RKO (cell line): ENCODE data around the gene ITIH5.

Experiments
- DNase-seq: peaks from one replicate; pipeline ENCODE4 v3.0.0-alpha.2; 2016; ENCODE audit warnings: low spot score

ITIH5 gene

DNA sequence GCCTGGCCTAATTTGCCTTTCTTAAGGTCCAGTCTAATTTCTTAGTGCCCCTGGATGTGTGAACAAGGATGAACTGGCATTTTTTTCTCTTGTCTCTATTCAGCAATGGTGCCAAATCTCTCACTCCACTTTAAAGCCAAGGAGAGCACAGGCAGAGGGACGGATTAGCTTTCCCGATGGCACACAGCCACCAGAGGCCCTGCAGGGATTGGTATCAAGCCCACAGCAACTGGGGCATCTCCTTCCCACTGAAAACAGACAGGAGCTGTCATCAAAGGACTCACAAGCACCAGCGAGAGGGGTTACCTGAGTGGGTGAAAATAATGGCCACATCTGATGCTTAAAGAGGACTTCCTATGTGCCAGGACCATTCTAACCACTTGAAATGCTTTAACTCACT is 83.1 kb downstream of the ITIH5 start:
- DNase-seq: no peak

DNA sequence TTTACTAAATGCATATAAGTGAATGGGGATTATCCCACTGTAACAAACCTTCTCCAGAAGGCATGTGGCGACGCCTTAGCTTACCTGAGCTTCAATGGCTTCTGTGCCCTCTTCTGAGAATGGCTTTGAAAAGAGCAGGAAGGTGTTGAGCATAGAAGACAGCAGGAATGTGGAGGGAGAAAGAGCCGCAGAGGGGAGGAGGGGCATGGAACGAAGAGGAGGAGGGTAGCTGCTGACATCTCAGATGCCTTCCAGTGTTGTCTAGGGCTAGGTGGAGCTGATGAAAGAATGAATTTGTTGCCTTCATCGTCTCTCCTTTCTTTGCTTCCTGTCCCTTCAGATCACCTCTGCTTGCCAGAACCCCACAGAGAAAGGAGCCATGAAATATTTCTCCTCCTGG is 86.2 kb downstream of the ITIH5 start:
- no peak for DNase-seq

DNA sequence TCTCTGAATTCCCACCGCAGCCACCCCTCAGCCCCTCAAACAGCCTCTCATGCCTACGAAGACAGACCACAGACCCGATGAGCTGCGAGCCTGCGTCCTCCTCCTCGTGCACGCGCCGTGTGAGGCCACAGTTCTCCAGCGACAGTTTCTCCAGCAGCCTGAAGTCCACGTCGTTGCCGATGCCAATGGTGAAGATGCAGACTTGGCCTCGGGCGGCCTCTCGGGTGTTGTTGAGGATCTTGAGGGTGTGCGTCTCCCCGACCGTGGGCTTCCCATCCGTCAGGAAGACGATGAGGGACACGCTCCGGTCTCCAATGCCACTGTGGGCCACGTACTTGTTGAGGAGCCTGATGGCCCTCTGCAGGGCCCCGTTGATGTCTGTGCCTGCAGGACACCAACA is 87.1 kb downstream of the ITIH5 start:
- no peak for DNase-seq

DNA sequence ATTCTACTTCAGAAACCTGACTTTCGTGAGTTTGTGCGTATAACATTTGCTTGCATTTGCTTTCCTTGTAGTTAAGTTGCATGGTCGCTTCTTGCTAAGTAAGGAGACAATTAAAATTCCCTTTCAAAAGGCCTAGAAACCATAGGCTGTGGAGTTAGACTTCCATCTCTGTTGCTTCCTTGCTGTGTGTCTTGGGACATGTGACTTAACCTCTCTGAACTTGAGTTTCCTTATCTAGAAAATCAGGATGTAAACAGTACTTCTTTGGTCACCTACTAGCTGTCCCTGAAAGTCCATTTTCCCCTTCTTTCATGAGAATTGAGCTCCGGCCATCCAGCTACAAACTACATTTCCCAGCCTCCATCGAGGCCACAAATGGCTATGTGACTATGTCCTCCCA is 89.2 kb downstream of the ITIH5 start:
- DNase-seq: no peak

DNA sequence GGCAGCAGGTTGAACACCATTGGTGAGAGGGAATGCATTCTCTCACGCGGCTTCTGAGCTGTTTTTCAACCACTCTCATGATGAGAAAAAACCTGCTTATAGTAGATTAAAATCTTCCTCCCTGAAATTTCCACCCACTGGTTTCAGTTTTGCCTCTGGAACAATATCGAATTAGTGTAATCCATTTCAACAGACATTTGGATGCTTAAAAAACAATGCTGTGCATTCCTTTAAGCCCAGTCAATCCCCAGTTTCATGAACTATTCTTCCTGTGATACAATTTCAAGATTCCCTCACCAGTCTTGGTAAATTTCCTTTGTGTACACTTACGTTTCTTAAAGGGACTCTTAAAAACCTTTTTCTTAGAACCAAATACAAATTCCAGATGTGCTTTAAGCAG is 89.6 kb downstream of the ITIH5 start:
- DNase-seq: no peak

DNA sequence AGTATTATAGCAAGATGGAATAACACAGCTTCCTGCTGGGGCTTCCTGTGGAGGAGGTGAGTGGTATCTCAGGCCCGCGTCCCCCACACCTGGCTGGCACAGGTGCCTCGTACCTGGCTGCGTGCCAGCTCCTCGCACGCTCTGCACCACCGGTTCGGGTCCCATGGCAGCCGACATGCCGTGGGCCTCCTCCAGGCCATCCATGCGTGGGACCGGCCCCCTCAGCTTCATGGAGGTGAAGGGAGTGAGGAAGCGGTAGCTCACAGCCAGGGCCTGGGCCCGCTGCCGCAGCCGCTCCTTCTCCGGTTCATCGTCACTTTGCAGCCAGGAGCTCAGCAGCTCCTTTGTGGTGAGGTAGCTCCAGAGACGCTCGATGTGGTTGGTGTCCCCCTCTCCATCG is 90.4 kb downstream of the ITIH5 start:
- no peak for DNase-seq

DNA sequence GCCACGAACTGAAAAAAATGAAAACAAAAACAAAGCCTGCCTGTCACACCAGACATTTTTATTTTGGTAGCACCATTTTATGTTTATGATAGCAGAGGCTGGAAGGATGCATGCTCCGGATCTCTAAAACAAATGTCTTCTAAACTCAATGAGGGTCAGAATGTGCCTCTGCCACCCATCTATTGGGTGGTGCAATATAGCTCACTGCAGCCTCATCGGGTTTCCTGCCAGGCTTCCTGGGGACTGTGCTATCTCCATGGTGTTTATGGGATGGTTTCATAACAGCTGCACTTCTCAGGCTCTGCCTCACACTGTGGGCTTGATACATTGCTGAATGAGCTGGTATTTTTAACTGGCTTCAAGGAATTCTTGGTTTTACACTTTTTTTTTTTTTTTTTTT is 94.4 kb downstream of the ITIH5 start:
- no peak for DNase-seq

DNA sequence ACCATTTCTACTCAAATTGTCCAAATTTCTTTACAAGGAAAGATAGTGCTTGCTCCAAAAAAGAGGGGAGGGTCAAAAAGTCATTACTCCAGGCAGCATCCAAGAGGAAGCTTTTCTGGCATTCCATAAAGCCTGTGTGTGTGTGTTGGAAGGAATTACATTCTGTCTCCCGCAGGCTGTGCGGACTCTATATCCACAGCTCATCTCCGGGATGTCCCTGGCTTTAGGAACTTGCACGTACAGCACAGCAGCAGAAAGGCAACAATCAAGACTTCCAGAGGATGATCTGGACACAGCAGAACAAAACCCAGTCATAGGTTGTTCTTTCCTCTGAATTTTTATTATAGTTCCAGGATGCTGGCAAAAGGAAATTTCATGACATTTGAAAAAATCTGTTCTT is 94.8 kb downstream of the ITIH5 start:
- DNase-seq: no peak

DNA sequence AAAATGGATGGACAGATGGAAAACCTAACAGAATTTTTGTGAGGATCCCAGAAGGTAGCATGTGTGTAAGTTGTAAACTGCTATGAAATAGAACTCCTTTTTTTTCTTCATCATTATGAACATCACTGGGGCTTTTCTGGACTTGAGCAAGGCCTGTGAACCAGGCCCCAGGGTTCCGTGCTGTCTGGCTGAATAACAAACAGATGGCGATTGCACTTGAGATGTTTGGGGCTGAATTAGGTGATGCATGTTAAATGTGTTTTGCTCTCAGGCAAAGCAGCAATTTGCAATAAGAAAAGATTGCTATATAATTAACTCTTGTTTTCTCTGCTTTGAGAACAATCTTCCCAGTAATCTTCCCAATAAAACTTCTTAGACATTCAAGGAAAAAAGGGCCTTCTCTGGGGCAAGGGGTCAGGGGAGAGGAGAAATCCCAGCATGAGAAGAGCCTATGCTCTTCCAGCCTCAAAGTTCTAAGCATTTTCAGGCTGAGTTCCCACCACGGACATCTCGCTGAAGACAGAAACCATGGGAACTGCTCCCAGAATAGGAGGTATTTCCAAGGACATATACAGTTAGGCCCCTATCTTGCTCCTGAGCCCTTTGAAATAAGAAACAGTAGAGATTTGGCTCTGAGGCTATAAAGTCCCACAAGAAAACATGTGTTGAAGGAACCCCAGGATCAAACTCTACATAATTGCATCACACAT is 98.7 kb downstream of the ITIH5 start:
- no peak for DNase-seq

DNA sequence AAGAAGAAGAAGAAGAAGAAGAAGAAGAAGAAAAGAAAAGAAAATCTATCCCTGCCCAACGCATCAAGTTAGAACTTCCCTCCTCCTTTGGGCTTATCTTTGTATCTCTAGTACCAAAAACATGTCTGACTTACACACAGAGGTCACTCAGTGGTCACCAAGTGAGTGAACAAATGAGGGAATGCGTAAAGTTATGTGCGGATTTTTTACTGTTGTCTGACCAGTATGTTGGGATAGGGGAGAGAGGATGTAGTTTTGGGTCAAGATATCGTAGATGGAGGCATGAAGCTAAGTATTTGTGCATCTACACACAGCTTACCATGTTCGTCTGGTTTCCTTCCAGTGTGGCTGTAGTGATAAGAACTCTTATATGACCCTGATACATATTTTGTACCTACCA is 99.9 kb downstream of the ITIH5 start:
- no peak for DNase-seq

DNA sequence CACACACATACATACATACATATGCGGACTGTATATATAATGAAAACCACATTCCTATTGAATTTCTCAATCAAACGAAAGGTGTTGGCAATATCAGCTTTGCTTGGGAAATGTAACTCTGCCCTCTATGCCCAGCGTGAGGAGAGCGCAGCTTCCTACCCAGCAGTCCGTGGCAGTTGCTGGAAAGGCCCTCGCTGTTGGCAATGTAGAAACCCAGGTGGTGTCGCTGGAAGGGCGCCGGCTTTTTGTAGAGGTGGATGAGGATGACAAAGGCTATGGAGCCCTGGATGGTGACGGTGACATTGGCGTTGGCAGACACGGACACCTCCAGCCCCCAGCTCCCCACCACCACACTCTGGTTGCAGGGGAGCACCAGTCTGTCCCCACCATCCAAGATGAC is 100.9 kb downstream of the ITIH5 start:
- no peak for DNase-seq

DNA sequence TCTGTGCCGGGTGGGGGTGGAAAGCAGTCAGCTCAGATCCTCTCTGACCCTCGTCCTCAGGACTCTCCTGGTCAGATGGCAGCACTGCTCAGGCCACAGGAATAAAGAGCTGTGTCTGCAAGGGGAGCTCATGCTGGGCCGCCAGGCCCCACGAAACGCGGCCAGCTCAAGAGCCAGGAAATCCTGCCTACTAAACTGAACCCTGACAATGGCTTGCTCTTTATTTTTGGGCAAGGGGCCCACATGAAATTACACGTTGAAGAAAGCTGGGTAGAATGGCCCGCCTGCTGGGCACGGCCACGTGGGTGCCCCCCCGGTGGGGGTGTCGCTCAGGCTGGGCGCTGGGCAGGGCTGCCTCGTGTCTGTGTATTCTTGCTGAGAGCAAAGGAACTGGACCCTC is 103.0 kb downstream of the ITIH5 start:
- DNase-seq: no peak

DNA sequence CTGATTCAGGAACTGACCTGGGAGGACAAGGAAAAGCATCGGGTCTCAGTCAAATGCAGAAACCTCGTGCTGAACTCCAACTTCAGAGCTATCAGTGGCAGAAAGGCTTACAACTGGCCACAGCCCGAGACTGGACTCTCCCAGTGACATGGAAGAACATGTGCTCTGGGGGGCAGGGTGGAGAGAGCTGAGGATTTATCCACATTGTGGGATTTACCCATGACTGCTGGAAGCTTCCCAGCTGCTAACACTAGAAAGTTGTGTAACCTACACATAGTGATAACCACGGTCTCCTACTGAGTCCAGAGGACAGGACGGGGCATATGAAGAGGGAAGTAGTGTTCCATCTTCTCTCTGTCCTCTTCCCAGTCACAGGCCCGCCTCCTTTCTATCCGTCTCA is 103.4 kb downstream of the ITIH5 start:
- no peak for DNase-seq

DNA sequence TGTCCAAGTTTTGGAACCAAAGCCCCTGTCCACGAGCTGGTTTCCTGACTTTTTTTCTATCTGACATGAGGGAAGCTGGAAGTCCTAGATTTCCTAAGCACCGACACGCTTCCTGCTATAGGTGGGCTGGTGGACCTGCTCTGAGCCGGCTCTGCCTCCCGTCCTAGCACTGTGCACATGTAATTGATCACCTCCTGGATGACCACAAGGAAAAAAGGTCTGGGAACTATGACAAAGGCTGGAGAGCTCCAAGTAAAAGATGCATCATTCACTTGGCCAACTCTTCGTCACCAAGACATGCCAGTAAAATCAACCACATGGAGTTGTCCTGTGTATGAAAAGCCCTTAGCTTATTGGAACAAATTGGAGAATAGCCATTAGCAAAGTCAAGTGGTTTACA is 104.8 kb downstream of the ITIH5 start:
- no peak for DNase-seq

DNA sequence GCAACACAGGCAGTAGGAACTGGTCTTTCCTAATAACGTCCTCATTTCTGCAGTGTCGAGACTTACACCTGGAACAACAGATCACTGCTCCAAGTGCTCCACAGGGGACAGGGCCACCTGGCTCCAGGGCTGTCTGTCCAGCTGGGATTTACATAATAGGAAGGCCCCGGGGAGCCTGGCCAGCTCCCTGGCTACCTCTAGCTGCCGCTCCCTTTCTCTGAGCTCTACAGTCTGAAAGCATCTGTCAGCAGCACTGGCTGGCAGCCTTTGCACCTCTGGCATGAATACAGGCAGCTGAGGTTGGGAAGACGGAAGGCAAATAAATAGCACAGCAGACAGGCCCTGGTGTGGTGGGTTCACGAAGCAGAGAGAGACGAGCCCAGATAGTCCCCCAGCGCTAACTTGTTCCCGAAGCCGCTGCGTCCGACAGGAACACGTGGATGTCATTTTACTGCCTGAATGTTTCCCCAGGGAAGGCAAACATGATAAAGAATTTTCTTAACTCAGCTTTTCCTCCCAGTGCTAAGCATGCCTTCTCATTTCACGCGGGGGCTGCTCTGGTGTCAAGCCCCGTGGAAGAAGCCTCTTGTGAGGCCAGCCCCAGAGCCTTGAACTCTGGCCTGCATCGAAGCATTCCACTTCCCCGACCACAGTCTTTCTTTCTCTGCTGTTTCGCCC is 105.4 kb downstream of the ITIH5 start:
- no peak for DNase-seq

DNA sequence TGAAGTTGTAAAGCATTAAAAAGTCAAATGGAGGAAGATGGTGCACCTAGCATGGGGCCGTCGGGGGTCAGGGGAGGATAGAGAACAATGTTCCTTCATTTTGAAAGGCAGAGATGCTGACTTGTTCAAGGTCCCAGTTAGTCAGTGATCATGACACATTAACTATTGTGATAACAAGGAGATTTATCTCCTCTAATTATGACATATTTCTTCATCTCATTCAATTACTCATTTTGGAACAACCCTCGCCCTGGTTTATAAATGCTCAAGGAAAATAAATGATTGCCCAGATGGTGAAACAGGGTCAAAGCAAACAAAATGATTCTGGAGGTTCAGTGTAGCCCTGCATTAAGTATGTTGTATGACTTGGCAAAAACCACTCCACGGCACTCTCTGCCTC is 106.2 kb downstream of the ITIH5 start:
- no peak for DNase-seq

DNA sequence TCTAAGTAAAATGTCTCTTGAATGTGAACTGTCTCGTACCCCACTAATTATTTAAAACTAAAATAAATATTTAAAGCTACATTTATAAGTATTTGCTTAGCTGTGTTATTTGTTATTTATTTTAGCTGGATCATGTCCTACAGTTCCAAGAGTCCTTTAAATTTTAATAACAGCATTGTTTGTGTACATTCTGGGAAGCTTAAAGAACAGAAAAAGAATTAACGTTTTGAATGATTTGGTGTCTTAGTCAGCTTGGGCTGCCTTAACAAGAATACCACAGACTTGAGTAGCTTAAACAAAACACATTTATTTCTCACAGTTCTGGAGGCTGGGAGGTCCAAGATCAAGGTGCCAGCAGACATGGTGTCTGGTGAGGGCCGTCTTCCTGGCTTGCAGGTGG is 107.4 kb downstream of the ITIH5 start:
- no peak for DNase-seq

DNA sequence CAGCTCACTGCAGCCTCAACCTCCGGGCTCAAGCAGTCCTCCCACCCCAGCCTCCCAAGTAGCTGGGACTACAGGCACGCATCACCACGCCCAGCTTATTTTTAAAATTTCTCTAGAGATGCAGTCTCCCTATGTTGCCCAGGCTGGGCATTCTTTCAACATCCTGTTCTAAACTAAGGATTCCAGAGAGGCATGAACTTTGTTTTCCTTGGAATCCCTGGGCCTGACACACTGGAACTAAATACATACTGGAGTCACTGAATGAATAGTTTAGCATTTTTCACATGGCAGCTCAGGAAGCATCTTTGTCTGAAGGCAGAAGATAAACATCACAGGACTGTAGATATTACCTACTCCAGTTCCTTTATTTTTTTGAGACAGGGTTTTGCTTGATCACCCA is 108.7 kb downstream of the ITIH5 start:
- no peak for DNase-seq

DNA sequence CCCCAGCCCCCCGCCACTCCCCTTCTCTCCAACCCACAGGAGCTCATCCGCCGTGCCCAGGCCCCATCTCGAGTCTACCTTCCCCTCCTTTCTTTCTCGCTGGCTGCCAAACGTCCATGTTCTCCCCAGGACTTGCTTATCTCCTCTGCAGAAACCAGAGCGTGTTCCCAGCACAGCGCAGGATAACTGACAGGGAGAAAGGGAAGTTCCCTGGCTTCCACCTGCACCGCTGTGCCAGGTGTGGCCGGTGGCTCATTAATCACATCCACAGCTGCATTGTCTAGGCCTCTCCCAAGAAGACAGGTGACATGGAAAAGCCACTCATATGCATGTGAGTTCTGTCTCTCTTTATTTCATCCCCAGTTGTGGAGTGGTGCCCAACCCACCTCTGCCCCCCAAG is 113.2 kb downstream of the ITIH5 start:
- DNase-seq: no peak

DNA sequence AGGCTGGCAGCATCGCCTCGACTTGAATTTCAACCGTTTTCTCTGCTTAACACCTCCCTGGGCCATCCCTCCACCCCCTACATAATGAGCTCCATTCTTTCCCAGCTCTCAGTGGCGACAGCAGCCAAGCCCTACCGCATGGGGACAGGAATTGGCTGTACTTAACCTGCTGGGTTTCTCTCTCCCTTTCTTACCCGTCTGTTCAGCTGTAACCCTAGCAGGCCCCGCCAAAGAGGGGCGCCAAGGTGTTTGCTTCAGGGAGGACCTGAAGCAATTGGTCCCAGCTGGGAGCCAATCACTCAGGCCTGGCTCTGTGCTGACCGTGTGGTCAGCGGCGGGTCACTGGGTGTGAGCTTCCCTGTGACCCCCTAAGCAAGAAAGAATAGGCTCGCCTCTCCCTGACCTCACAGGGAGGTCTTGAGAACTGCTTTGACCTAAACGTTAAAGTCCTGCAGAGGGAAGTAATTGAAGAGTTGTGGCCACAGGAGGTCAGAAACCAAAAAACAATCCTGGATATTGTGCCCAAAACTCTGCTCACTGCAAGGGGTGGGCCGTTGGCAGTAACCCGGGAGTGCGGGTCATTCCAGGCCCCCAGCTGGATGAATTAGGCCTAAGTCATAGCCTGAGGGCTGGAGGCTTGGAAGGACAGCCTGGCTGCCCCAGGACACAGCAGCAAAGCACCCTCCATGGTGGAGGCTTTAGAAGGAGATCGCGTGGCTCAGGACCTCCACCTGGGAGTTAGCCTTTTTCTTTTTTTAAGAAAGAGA is 114.6 kb downstream of the ITIH5 start:
- no peak for DNase-seq

DNA sequence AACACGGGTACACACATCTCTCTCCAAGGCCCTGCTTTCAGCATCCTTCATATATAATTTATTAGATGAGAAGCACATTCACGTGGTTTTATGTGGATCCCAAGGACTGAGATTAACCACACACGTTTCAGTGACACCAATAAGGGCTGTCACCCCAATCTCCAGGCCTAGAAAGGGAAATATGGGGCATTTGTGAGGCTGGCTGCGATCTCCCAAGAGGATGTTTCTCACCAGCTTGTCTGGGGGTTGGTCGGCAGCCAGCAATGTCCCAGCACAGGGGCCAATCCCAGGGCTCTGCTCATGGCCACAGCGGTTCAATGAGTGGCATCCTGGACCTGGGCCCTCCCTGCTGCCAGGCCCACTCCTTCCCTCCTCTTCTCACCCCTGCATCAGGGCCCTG is 115.5 kb downstream of the ITIH5 start:
- DNase-seq: no peak

DNA sequence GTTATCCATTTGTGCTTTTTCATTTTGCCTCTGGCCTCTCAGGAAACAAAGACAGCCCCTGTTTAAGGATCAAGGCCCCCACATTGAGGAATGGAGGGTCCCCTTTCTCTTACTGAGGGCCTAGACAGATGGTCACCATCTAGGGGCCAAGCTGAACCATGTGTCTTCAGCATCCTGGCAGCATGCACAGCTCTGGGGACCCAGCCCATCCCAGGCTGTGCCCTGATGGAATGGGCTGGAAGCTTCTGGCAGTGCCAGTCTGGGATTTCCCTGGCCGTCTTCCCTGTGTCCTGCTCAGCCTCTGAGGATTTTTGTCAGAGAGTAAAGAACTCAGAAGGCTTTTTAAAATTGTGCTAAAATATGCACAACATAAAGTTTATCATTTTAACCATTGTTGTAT is 116.8 kb downstream of the ITIH5 start:
- DNase-seq: no peak

DNA sequence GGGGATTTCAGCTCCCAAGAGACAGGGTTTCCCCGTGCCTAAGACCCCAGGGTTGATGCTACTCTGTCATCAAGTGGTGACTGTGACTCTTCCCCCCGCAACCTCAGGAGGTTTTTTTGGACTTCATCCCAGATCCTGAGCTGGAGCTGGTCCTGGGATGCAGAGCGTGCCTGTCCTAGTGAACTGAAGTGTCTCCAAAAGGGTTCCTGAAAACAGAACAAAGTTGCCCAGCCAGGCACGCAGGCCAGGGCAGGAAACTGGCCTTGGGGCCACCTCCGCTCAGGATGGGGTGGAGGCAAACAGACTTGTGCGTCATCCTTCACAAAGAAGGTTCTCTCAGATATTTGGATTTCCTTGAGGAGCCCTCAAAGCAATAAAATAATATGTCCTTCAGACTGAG is 118.9 kb downstream of the ITIH5 start:
- DNase-seq: no peak
